ENCODE measurements around the gene HOOK2. TPM values are rescaled to one million over a fixed set of nuclear protein-coding genes. Genes with fewer than 3 reads are reported as not detected.

The HOOK2 gene
- total and polyA plus RNA-seq, 2 of the 4 experiments (the other 2 are of a cell fraction), result 7.5 to 21.6 TPM

DNA sequence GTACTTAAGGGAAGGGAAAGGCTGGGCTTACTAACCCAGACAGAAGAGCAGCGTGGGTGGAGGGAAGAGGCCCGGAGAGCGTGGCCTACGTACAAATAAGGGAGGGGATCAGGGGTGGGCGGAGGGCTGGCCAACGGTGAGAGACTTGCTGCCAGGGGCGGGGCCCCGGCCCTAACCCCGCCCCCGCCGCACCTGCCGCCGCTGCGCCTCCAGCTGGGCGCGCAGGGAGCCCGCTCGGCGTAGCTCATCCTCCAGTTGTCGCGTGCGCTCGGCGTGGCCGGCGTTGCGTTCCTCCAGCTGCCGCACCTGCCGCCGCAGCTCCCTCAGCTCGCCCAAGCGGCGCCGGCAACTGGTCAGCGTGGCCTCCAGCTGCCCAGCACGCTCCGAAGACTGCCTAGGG lies 5.7 kb downstream of the HOOK2 start:
- H3K18ac ChIP-seq (ENCODE audit: low read depth, low read length), result no peak overlapping the region
- no peak overlapping the region for H3K9ac ChIP-seq (ENCODE audit: low read depth, low read length)
- intact Hi-C loops (cut with micrococcal nuclease), result no loop called here
- H2AFZ ChIP-seq (replicated peaks; ENCODE audit: low read length, poor library complexity), result no peak overlapping the region
- POLR2A ChIA-PET (ENCODE audit: unreplicated experiment), result no interaction called here
- ATAC-seq (ENCODE audit: low read depth) (no peak), DNase-seq (no peak)
- no CpG with 5 or more reads among the region's 37 CpGs for WGBS, 2 experiments (ENCODE audit: extremely low coverage in 2 of 2, insufficient read length in 1 of 2)
- H3K9me1 ChIP-seq (ENCODE audit: insufficient read depth, low read length), result peaks cover 3% of the 10 kb centered on the region; the same call in 1 of the 2 replicates
- dilution Hi-C loops (cut with HindIII; ENCODE audit: low sequenced_read_pairs, unreplicated experiment), result no loop called here
- H2BK20ac ChIP-seq (ENCODE audit: low read depth, low read length), result no peak overlapping the region
- H4K91ac ChIP-seq (ENCODE audit: insufficient read depth, low read depth, low read length), result no peak overlapping the region
- no peak overlapping the region for H3K4me3 ChIP-seq (ENCODE audit: insufficient read depth, low read depth, low read length)
- H2BK120ac ChIP-seq (ENCODE audit: low read depth, low read length), result no peak overlapping the region
- H2BK5ac ChIP-seq (ENCODE audit: low read depth, low read length, poor library complexity, severe bottlenecking), result no peak overlapping the region
- in situ Hi-C loops (cut with MboI; ENCODE audit: low sequenced_read_pairs), result loop anchor here (5.0 kb wide), 2 partner anchors 33 to 68 kb away; partner anchors contain the start of genes MAST1, PRDX2 and THSD8
- no peaks in the 10 kb centered on the region for H3K9me3 ChIP-seq (ENCODE audit: control insufficient read depth, insufficient read depth, low read length)
- peaks cover under 1% of the 10 kb centered on the region; the same call in 1 of the 2 replicates for H3K36me3 ChIP-seq (ENCODE audit: control insufficient read depth, insufficient read depth, low read length)
- H3K4me1 ChIP-seq (ENCODE audit: control insufficient read depth, insufficient read depth, low read length), result 0 out of 2 replicates have a peak, but pooled peaks cover 2% of the 10 kb centered on the region
- peaks cover 0 to under 1% of the 10 kb centered on the region in 2 experiments; a peak in 1 of 4 replicates for H3K79me1 ChIP-seq (ENCODE audit: low read depth in 1 of 2, low read length in 2 of 2)
- no peak for TF ChIP-seq POLR2A (IDR thresholded peaks at IDR 0.05; ENCODE audit: low read depth, low read length)
- no peak for TF ChIP-seq FOS (IDR thresholded peaks at IDR 0.05; ENCODE audit: low read depth, low read length)
- TF ChIP-seq CHD1 (IDR thresholded peaks at IDR 0.05; ENCODE audit: low read depth, low read length), result no peak
- TF ChIP-seq MAFK (IDR thresholded peaks at IDR 0.05; ENCODE audit: low read depth, low read length), result no peak
- no peak for TF ChIP-seq MAZ (IDR thresholded peaks at IDR 0.05; ENCODE audit: borderline replicate concordance, low read depth, low read length)
- no peak for TF ChIP-seq RCOR1 (IDR thresholded peaks at IDR 0.05; ENCODE audit: insufficient replicate concordance, low read length)
- TF ChIP-seq CEBPB (IDR thresholded peaks at IDR 0.05; ENCODE audit: low read depth, low read length), result no peak
- TF ChIP-seq SMC3 (IDR thresholded peaks at IDR 0.05; ENCODE audit: low read depth, low read length), result no peak
- TF ChIP-seq BHLHE40 (IDR thresholded peaks at IDR 0.05; ENCODE audit: low read depth, low read length), result no peak
- TF ChIP-seq, protein P1, sequence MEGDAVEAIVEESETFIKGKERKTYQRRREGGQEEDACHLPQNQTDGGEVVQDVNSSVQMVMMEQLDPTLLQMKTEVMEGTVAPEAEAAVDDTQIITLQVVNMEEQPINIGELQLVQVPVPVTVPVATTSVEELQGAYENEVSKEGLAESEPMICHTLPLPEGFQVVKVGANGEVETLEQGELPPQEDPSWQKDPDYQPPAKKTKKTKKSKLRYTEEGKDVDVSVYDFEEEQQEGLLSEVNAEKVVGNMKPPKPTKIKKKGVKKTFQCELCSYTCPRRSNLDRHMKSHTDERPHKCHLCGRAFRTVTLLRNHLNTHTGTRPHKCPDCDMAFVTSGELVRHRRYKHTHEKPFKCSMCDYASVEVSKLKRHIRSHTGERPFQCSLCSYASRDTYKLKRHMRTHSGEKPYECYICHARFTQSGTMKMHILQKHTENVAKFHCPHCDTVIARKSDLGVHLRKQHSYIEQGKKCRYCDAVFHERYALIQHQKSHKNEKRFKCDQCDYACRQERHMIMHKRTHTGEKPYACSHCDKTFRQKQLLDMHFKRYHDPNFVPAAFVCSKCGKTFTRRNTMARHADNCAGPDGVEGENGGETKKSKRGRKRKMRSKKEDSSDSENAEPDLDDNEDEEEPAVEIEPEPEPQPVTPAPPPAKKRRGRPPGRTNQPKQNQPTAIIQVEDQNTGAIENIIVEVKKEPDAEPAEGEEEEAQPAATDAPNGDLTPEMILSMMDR (conservative IDR thresholded peaks at IDR 0.05; ENCODE audit: low read depth, low read length), result no peak
- H2AK9ac ChIP-seq (replicated peaks; ENCODE audit: low read depth, low read length, poor library complexity), result no peak overlapping the region
- no peak overlapping the region for H3K14ac ChIP-seq (replicated peaks; ENCODE audit: low read depth, low read length)
- no peak overlapping the region for H3K4ac ChIP-seq (ENCODE audit: low read depth, low read length)
- no peak overlapping the region for H3K4me2 ChIP-seq (ENCODE audit: low read depth, low read length)
- no peak overlapping the region for H4K5ac ChIP-seq (ENCODE audit: low read depth, low read length)
- no peak overlapping the region for H4K8ac ChIP-seq (ENCODE audit: low read depth in 2 of 2, low read length in 2 of 2)
- no peak overlapping the region for H2AK5ac ChIP-seq (ENCODE audit: low read depth, low read length)
- no peaks in the 10 kb centered on the region for H3K27me3 ChIP-seq (ENCODE audit: control insufficient read depth, insufficient read depth, low read length)
- H3K27ac ChIP-seq (ENCODE audit: insufficient read depth, low read length), result no peak overlapping the region
- no peak overlapping the region for H2BK15ac ChIP-seq (ENCODE audit: low read depth, low read length)
- peaks cover 5% of the 10 kb centered on the region; the same call in 1 of the 2 replicates for H4K20me1 ChIP-seq (ENCODE audit: insufficient read depth, low read length)
- no TSS peak for BruUV-seq (replicated peaks)
- CTCF ChIA-PET, result interaction anchor here (0.7 kb wide), 1 partner anchor 9 kb away, joined by 6 read pairs; no protein-coding TSS in a partner anchor
- no peak overlapping the region for H3K56ac ChIP-seq (ENCODE audit: extremely low read depth, insufficient read depth, low read length)
- H3K23ac ChIP-seq (ENCODE audit: low read depth, low read length), result no peak overlapping the region
